ENCODE results near the gene DLG2.

Gene DLG2

GRCh38 chr11:84965484-84965883 lies 661.7 kb downstream of the DLG2 start:
- TF ChIP-seq, protein P1, sequence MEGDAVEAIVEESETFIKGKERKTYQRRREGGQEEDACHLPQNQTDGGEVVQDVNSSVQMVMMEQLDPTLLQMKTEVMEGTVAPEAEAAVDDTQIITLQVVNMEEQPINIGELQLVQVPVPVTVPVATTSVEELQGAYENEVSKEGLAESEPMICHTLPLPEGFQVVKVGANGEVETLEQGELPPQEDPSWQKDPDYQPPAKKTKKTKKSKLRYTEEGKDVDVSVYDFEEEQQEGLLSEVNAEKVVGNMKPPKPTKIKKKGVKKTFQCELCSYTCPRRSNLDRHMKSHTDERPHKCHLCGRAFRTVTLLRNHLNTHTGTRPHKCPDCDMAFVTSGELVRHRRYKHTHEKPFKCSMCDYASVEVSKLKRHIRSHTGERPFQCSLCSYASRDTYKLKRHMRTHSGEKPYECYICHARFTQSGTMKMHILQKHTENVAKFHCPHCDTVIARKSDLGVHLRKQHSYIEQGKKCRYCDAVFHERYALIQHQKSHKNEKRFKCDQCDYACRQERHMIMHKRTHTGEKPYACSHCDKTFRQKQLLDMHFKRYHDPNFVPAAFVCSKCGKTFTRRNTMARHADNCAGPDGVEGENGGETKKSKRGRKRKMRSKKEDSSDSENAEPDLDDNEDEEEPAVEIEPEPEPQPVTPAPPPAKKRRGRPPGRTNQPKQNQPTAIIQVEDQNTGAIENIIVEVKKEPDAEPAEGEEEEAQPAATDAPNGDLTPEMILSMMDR (IDR thresholded peaks at IDR 0.05; ENCODE audit: insufficient read depth, low read depth, low read length, missing control alignments) = no peak
- H3K4me3 ChIP-seq (ENCODE audit: low read length) = no peak overlapping the region
- DNase-seq (ENCODE audit: low read depth) = no peak

DNA sequence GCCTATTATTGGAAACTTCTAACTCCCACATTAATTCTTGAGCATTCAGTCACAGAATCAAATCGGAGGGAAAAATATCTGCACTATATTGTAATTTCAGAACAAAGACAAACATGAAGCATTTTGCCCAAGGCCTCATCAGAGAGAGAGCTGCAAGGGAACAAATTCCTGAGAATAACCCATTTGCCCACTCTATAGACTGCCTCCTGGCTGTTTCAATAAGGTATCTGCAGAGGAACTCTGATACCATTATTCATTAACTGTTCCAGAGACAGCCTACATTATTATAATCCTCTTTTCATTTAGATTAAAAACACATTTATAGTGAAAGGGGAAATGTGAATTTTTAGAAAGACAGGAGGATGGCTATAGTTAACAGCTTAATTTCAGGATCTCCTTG lies 663.9 kb downstream of the DLG2 start:
- H3K4me3 ChIP-seq (ENCODE audit: low read length) = no peak overlapping the region
- TF ChIP-seq, protein P1 (IDR thresholded peaks at IDR 0.05; ENCODE audit: insufficient read depth, low read depth, low read length, missing control alignments) = no peak
- no peak for DNase-seq (ENCODE audit: low read depth)

GRCh38 chr11:84962018-84962417 lies 665.1 kb downstream of the DLG2 start:
- TF ChIP-seq, protein P1 (IDR thresholded peaks at IDR 0.05; ENCODE audit: insufficient read depth, low read depth, low read length, missing control alignments) = no peak
- no peak overlapping the region for H3K4me3 ChIP-seq (ENCODE audit: low read length)
- DNase-seq (ENCODE audit: low read depth) = no peak

DNA sequence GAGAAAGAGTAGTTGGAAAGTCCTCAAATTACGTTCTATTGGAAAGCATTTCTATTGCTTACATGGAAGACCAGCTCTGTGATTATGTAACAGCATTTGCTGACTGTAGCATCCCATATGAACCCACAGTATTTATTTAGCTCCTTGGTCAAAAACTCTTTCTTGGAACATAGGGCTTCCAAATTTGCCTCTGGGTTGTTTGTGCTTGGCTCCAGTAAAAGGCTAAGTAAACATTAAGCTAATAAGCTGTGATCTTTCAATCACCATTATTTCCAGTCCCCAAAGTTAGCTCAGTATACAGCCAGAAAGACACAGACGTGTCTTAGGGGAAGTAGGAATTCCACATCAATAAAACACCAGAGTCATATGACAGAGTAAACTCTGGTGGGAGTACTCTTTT lies 668.8 kb downstream of the DLG2 start:
- TF ChIP-seq, protein P1 (IDR thresholded peaks at IDR 0.05; ENCODE audit: insufficient read depth, low read depth, low read length, missing control alignments) = no peak
- no peak for DNase-seq (ENCODE audit: low read depth)
- H3K4me3 ChIP-seq (ENCODE audit: low read length) = no peak overlapping the region

DNA sequence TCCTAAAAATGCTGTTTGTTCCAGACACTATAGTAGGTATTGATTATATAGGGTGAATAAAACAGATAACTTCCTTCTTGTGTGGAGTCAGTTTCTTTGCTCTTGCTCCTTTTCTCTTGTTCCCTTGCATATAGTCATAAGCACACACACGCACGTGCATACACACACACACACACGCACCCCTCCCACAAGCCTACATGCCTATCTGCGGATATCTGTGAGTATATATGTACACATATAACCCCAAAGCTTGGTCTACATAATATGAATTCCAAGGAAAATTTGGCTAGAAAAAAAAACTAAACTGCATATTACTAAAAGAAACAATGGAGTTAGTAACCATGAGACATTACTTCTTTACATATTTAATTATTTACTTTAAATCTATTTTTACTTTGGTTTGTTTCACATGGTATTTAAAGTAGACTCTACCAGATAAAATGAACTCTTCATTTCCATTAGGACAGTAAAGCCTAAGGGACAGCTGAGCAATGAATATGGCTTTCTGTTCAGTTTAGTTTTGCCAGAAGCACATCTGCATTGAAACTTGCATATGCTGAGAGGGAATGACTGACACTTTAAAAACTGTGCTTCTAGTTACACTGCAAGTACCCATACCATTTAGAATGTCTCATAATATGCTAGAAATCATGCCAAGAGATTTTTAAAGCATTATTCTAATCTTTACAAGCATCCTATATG lies 676.4 kb downstream of the DLG2 start:
- no peak for DNase-seq (ENCODE audit: low read depth)
- TF ChIP-seq, protein P1 (IDR thresholded peaks at IDR 0.05; ENCODE audit: insufficient read depth, low read depth, low read length, missing control alignments) = no peak

GRCh38 chr11:84947970-84948580 lies 679.1 kb downstream of the DLG2 start:
- no peak overlapping the region for H3K4me3 ChIP-seq (ENCODE audit: low read length)
- peak; percentile 39 for DNase-seq (ENCODE audit: low read depth)

More for the DNA sequence above, 676.4 kb downstream of the DLG2 start:
- no peak overlapping the region for H3K4me3 ChIP-seq (ENCODE audit: low read length)

More at GRCh38 chr11:84947970-84948580, 679.1 kb downstream of the DLG2 start:
- TF ChIP-seq, protein P1 (IDR thresholded peaks at IDR 0.05; ENCODE audit: insufficient read depth, low read depth, low read length, missing control alignments) = no peak

All from epithelial cell of esophagus (primary cell).